ENCODE measurements around the gene OR1L1.

The OR1L1 gene

GRCh38 chr9:122661416-122661815 lies at the start of gene OR1L1:
Gene OR1L1, plus strand, starts transcription at chr9:122661716. Its CDS starts 0 bp downstream, at chr9:122661716.
- no peak for DNase-seq (ENCODE audit: low read depth)

GRCh38 chr9:122614362-122614761 lies 47.2 kb upstream of the OR1L1 start, which contains the start of gene OR1Q1:
Gene OR1Q1, plus strand, starts transcription at chr9:122614738. Its CDS starts 0 bp downstream, at chr9:122614738.
- DNase-seq (ENCODE audit: low read depth): no peak

DNA sequence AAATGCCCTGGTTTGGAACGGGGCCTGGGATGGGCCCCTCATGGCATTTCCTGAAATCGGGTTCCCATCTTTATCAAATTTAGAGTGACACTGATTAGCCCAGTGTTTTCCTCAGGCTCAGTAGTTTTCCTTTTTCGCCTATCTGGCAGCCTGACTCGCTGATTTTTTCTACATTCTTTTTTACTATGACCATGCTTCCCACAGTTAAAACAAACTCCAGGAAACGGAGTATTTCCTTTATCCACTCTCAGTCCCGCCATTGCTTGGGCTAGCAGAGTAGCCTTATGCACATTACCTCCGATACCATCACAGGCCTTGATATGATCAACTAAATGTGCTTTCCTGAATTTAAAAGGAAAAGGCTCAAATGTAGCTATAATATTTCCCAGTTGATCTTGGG lies 41.5 kb upstream of the OR1L1 start:
- no peak for DNase-seq (ENCODE audit: low read depth)

DNA sequence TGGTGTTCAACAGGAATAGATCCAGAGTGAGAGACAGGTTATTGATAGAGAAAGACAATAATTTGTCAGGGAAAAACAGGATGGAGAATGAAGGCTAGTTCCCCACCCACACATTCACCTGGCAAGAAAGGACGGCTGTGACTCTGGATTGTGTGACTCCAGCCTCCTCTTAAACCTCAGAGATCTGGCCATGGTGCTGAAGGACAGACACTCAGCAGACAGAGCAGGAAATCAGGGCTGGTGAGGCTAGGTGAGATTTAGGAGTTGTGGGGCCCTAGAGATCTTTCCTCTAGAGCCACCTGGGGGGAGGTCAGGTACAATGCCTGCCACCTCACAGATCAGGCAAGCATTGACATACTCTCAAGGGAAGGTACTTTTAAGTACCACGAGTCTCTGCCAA lies 19.3 kb upstream of the OR1L1 start:
- DNase-seq (ENCODE audit: low read depth): no peak

GRCh38 chr9:122656378-122656777 lies 5.1 kb upstream of the OR1L1 start:
- DNase-seq (ENCODE audit: low read depth): no peak

DNA sequence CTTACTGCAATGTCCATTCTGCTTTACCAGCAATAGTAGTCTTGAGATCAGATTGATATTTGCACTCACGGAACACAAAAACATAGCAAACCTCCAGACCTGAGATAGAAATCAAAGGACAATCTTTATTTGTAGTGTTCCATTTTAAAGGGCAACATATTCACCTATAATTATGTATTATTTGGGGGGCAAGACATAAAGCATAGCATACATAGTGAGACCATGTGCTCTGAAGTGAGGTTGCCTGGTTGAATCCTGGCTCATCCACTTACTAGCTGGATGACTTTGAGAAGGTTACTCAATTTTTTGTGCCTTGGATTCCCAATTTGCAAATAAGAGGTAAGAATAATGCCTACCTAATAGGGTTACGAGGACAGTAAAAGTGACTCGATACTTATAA lies 4.0 kb upstream of the OR1L1 start, which contains the start of gene OR1B1:
Gene OR1B1, minus strand, starts transcription at position 101 of the 400 bp plus-strand sequence.
- no peak for DNase-seq (ENCODE audit: low read depth)

DNA sequence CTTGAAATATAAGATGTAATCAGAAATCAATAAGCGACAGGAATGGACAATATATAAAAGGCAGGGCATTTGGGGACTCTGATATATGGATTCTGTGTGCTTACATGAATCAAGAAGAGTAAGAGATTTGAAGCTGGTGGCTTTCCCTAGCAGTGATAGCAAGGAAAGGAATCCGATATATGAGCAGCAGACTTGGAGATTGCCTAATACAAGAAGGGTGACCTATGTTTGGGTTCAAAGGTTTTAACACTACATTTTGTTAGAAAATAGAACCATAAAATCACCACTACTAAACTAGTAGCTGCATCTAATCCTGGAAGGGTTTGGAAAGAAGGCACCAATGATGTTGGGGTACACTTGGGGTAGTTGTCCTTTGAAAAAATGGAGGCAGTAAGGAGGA lies 11.0 kb downstream of the OR1L1 start:
- no peak for DNase-seq (ENCODE audit: low read depth)

- no peak for DNase-seq (ENCODE audit: low read depth)
Observed at GRCh38 chr9:122684851-122685250, 23.3 kb downstream of the OR1L1 start.

DNA sequence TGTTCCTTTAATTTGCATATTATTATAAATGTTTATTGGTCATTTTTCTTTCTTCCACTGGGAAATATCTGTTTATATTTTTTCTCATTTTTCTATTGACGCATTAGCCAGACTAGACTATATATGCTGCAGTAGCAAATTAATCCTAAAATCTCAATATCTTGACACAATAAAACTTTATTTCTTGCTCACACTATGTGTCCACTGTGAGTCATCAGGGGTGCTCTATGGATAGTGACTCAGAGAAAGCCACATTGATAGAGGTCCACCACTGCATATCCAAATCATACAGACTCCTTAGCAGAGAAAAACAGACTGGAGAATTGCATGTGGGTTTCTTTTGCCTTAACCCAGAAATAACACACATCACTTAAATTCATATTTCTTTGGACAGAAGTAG lies 34.2 kb downstream of the OR1L1 start:
- no peak for DNase-seq (ENCODE audit: low read depth)
